Measurements from ENCODE around the gene MTPN. TPM values are rescaled to one million over a fixed set of nuclear protein-coding genes. Genes with fewer than 3 reads are reported as not detected.

Gene MTPN
- total and polyA plus RNA-seq, 2 donors (not counting 1 experiment from before 2014, with no cell fraction given), result 158 to 215 TPM

DNA sequence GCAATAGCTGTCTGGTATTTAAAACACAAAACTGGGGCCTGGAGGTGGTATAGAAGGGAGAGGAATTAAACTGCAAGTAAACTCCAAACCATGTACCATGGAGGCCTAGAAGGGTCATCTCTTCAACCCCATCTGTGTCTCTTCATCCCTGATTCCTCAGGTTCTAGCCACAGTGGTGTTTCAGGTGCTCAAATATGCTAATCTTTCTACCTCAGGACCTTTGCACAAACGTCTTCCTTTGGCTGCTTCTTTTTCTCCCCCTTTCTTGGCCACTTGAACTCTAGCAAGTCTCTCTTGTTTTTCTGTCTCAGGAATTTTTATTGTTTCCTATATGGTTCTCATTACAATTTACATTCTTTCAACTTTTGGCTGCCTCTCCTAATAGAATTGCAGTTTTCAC, 25.6 kb upstream of the MTPN start:
- H3K27ac ChIP-seq (ENCODE audit: insufficient read depth, low read length), result no peak overlapping the region
- no peak overlapping the region for H3K9ac ChIP-seq (ENCODE audit: insufficient read depth, low read length)
- no peaks in the 10 kb centered on the region for H3K4me1 ChIP-seq (ENCODE audit: control insufficient read depth, extremely low read depth, insufficient read depth, low read length)
- H3K79me2 ChIP-seq (ENCODE audit: control insufficient read depth, insufficient read depth, low read length), result no peaks in the 10 kb centered on the region
- no peaks in the 10 kb centered on the region for H4K20me1 ChIP-seq (ENCODE audit: control insufficient read depth, extremely low read depth, insufficient read depth, low read length)
- no peak overlapping the region for H2AFZ ChIP-seq (ENCODE audit: low read length)
- H3K4me2 ChIP-seq (ENCODE audit: extremely low read depth, insufficient read depth, low read length), result no peak overlapping the region
- DNase-seq (ENCODE audit: low read depth in 2 of 2), result no peak
- H3K9me3 ChIP-seq (ENCODE audit: control insufficient read depth, insufficient read depth, low read depth, low read length), result no peaks in the 10 kb centered on the region
- no peak overlapping the region for H3K4me3 ChIP-seq (replicated peaks in 1 of 4; ENCODE audit: control extremely low read depth in 1 of 4, insufficient read depth in 1 of 4, low read depth in 3 of 4, low read length in 4 of 4)
- no peaks in the 10 kb centered on the region for H3K36me3 ChIP-seq (ENCODE audit: control insufficient read depth, insufficient read depth, low read length)
- H3K27me3 ChIP-seq (ENCODE audit: control insufficient read depth, insufficient read depth, low read length), result no peaks in the 10 kb centered on the region
- TF ChIP-seq, protein P1, sequence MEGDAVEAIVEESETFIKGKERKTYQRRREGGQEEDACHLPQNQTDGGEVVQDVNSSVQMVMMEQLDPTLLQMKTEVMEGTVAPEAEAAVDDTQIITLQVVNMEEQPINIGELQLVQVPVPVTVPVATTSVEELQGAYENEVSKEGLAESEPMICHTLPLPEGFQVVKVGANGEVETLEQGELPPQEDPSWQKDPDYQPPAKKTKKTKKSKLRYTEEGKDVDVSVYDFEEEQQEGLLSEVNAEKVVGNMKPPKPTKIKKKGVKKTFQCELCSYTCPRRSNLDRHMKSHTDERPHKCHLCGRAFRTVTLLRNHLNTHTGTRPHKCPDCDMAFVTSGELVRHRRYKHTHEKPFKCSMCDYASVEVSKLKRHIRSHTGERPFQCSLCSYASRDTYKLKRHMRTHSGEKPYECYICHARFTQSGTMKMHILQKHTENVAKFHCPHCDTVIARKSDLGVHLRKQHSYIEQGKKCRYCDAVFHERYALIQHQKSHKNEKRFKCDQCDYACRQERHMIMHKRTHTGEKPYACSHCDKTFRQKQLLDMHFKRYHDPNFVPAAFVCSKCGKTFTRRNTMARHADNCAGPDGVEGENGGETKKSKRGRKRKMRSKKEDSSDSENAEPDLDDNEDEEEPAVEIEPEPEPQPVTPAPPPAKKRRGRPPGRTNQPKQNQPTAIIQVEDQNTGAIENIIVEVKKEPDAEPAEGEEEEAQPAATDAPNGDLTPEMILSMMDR (conservative IDR thresholded peaks at IDR 0.05 in 1 of 2, IDR thresholded peaks at IDR 0.05 in 1 of 2; ENCODE audit: low read depth in 1 of 2, low read length in 2 of 2), result no peak
- no peak for TF ChIP-seq EZH2 (IDR thresholded peaks at IDR 0.05; ENCODE audit: low read length, missing control alignments)

DNA sequence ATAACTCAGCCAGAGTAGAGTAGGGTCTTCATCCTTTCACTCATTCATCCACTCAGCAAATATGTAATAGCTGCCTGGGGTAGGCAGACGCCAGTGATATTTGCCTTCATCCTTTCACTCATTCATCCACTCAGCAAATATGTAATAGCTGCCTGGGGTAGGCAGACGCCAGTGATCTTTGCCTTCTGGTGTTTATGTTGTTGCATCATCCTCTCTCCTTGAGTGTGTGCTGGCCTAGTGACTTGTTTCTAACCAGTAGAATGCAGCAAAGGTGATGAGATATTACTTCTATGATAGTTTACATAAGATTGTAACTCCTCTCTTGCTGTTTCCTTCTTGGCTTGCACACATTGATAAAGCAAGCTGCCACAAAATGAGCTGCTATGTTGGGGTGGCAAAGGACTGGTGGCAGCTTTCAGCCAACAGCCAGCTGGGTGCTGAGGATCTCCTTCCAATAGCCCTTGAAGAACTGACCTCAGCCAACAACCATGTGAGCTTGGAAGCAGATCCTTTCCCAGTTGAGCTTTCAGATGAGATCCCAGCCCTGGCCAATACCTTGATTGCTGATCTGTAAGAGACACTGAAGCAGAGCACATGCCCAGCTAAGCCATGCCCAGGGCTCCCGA, 23.2 kb upstream of the MTPN start:
- Histone ChIP-seq H4K20me1 (ENCODE audit: control insufficient read depth, extremely low read depth, insufficient read depth, low read length) (no peaks in the 10 kb centered on the region), H3K27me3 (ENCODE audit: control insufficient read depth, insufficient read depth, low read length) (no peaks in the 10 kb centered on the region), H3K4me1 (ENCODE audit: control insufficient read depth, extremely low read depth, insufficient read depth, low read length) (no peaks in the 10 kb centered on the region), H3K4me3 (replicated peaks in 1 of 4; ENCODE audit: control extremely low read depth in 1 of 4, insufficient read depth in 1 of 4, low read depth in 3 of 4, low read length in 4 of 4) (no peak overlapping the region), H3K27ac (ENCODE audit: insufficient read depth, low read length) (no peak overlapping the region), H3K36me3 (ENCODE audit: control insufficient read depth, insufficient read depth, low read length) (no peaks in the 10 kb centered on the region), H3K9ac (ENCODE audit: insufficient read depth, low read length) (no peak overlapping the region), H2AFZ (ENCODE audit: low read length) (no peak overlapping the region), H3K9me3 (ENCODE audit: control insufficient read depth, insufficient read depth, low read depth, low read length) (no peaks in the 10 kb centered on the region), H3K4me2 (ENCODE audit: extremely low read depth, insufficient read depth, low read length) (no peak overlapping the region), H3K79me2 (ENCODE audit: control insufficient read depth, insufficient read depth, low read length) (no peaks in the 10 kb centered on the region)
- TF ChIP-seq, protein P1 (conservative IDR thresholded peaks at IDR 0.05 in 1 of 2, IDR thresholded peaks at IDR 0.05 in 1 of 2; ENCODE audit: low read depth in 1 of 2, low read length in 2 of 2), result no peak
- TF ChIP-seq EZH2 (IDR thresholded peaks at IDR 0.05; ENCODE audit: low read length, missing control alignments), result no peak
- DNase-seq (ENCODE audit: low read depth in 2 of 2), result peak in 1 of 2 donors; percentile 15

DNA sequence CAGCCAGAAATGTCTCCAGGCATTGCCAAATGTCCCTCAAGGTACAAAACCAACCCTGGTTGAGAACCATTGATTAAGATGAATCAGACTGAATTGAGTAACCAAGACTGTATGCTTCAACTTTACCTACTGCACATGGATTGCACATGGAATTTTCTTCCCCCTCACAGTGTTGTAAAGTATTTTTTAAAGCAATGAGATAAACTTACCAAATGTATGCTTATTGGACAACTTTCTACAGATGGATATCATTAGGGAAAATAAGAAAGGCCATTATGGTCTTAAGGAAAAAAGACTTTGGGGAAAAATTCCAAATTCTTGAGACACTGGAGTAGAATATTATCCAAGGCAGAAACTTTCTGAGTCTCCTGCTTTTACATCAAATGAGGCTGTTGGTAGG, 20.9 kb upstream of the MTPN start:
- Histone ChIP-seq H3K4me2 (ENCODE audit: extremely low read depth, insufficient read depth, low read length) (no peak overlapping the region), H3K36me3 (ENCODE audit: control insufficient read depth, insufficient read depth, low read length) (no peaks in the 10 kb centered on the region), H2AFZ (ENCODE audit: low read length) (no peak overlapping the region), H3K4me1 (ENCODE audit: control insufficient read depth, extremely low read depth, insufficient read depth, low read length) (no peaks in the 10 kb centered on the region), H3K9me3 (ENCODE audit: control insufficient read depth, insufficient read depth, low read depth, low read length) (no peaks in the 10 kb centered on the region), H3K79me2 (ENCODE audit: control insufficient read depth, insufficient read depth, low read length) (no peaks in the 10 kb centered on the region), H4K20me1 (ENCODE audit: control insufficient read depth, extremely low read depth, insufficient read depth, low read length) (no peaks in the 10 kb centered on the region), H3K9ac (ENCODE audit: insufficient read depth, low read length) (no peak overlapping the region), H3K27me3 (ENCODE audit: control insufficient read depth, insufficient read depth, low read length) (no peaks in the 10 kb centered on the region), H3K27ac (ENCODE audit: insufficient read depth, low read length) (no peak overlapping the region), H3K4me3 (replicated peaks in 1 of 4; ENCODE audit: control extremely low read depth in 1 of 4, insufficient read depth in 1 of 4, low read depth in 3 of 4, low read length in 4 of 4) (no peak overlapping the region)
- DNase-seq (ENCODE audit: low read depth in 2 of 2), result no peak
- TF ChIP-seq, protein P1 (conservative IDR thresholded peaks at IDR 0.05 in 1 of 2, IDR thresholded peaks at IDR 0.05 in 1 of 2; ENCODE audit: low read depth in 1 of 2, low read length in 2 of 2), result no peak
- no peak for TF ChIP-seq EZH2 (IDR thresholded peaks at IDR 0.05; ENCODE audit: low read length, missing control alignments)

Measured in fibroblast of lung (primary cell).